Measurements from ENCODE around the gene FTSJ3.

FTSJ3 gene

GRCh38 chr17:63842540-63843386, 15.3 kb upstream of the FTSJ3 start, which contains the start of gene SMARCD2:
SMARCD2 (minus strand) TSS chr17:63842685; CDS start chr17:63842674, 11 bp downstream.
- peak; percentile 98 for DNase-seq (ENCODE audit: low read depth in 2 of 2)

GRCh38 chr17:63842173-63842539, 14.7 kb upstream of the FTSJ3 start:
- no peak for DNase-seq (ENCODE audit: low read depth in 2 of 2)

- no peak for DNase-seq (ENCODE audit: low read depth in 2 of 2)
Observed at GRCh38 chr17:63841350-63842172, 14.1 kb upstream of the FTSJ3 start.

- no peak for DNase-seq (ENCODE audit: low read depth in 2 of 2)
Observed at GRCh38 chr17:63840591-63841349, 13.3 kb upstream of the FTSJ3 start.

- DNase-seq (ENCODE audit: low read depth in 2 of 2), result no peak
Observed at GRCh38 chr17:63838631-63839171, 11.2 kb upstream of the FTSJ3 start.

- no peak for DNase-seq (ENCODE audit: low read depth in 2 of 2)
Observed at GRCh38 chr17:63837962-63838600, 10.6 kb upstream of the FTSJ3 start.

GRCh38 chr17:63837480-63837879, 10.0 kb upstream of the FTSJ3 start:
- DNase-seq (ENCODE audit: low read depth in 2 of 2), result no peak

- DNase-seq (ENCODE audit: low read depth in 2 of 2), result no peak
Observed at GRCh38 chr17:63836811-63837210, 9.3 kb upstream of the FTSJ3 start.

GRCh38 chr17:63835167-63835720, 7.8 kb upstream of the FTSJ3 start:
- DNase-seq (ENCODE audit: low read depth in 2 of 2), result no peak

GRCh38 chr17:63834431-63835166, 7.1 kb upstream of the FTSJ3 start:
- peak in 1 of 2 donors; percentile 25 for DNase-seq (ENCODE audit: low read depth in 2 of 2)

GRCh38 chr17:63833741-63834373, 6.4 kb upstream of the FTSJ3 start:
- DNase-seq (ENCODE audit: low read depth in 2 of 2), result no peak

GRCh38 chr17:63833026-63833740, 5.7 kb upstream of the FTSJ3 start:
- DNase-seq (ENCODE audit: low read depth in 2 of 2), result no peak

- no peak for DNase-seq (ENCODE audit: low read depth in 2 of 2)
Observed at GRCh38 chr17:63832455-63832854, 5.0 kb upstream of the FTSJ3 start.

- no peak for DNase-seq (ENCODE audit: low read depth in 2 of 2)
Observed at GRCh38 chr17:63832014-63832413, 4.6 kb upstream of the FTSJ3 start.

GRCh38 chr17:63831505-63831904, 4.0 kb upstream of the FTSJ3 start:
- no peak for DNase-seq (ENCODE audit: low read depth in 2 of 2)

GRCh38 chr17:63830904-63831491, 3.5 kb upstream of the FTSJ3 start:
- DNase-seq (ENCODE audit: low read depth in 2 of 2), result no peak

GRCh38 chr17:63830278-63830677, 2.8 kb upstream of the FTSJ3 start:
- no peak for DNase-seq (ENCODE audit: low read depth in 2 of 2)

GRCh38 chr17:63828936-63829335, 1.5 kb upstream of the FTSJ3 start:
- DNase-seq (ENCODE audit: low read depth in 2 of 2), result no peak

GRCh38 chr17:63827801-63828221, 348 bp upstream of the FTSJ3 start:
- no peak for DNase-seq (ENCODE audit: low read depth in 2 of 2)

All from stimulated activated CD8-positive, alpha-beta memory T cell treated with anti-CD3 and anti-CD28 coated beads, Interleukin-2, amount 100 ng/mL, for 1 hour (primary cell).